ENCODE data around the gene STAG3.
"Not testable (repeated sequence)": the region's sequence is repeated elsewhere in the genome, so short reads cannot be mapped to it uniquely, and the experiment has no call there.

STAG3 gene

GRCh38 chr7:100247152-100247757, 69.5 kb downstream of the STAG3 start:
- DNase-seq (ENCODE audit: low read depth in 2 of 2), result peak; percentile 47 to 49

- no peak for DNase-seq (ENCODE audit: low read depth in 2 of 2)
These were observed 70.8 kb downstream of the STAG3 start for GRCh38 chr7:100248483-100248882.

GRCh38 chr7:100257017-100257416, 79.3 kb downstream of the STAG3 start:
- DNase-seq (ENCODE audit: low read depth in 2 of 2), result no peak

GRCh38 chr7:100259984-100260383, 82.3 kb downstream of the STAG3 start:
- not testable (repeated sequence) for DNase-seq (ENCODE audit: low read depth in 2 of 2)

GRCh38 chr7:100262896-100263295, 85.2 kb downstream of the STAG3 start:
- not testable (repeated sequence) for DNase-seq (ENCODE audit: low read depth in 2 of 2)

All from fibroblast of skin of left quadriceps (primary cell).